ENCODE results near the gene ZNF100. TPM values are rescaled to one million over a fixed set of nuclear protein-coding genes. Genes with fewer than 3 reads are reported as not detected.

The ZNF100 gene
- total and polyA plus RNA-seq, 9 of the 15 experiments (the other 6 are each of a cell fraction or from before 2014, with no cell fraction given): 4.5 to 27.2 (median 19.6) TPM

DNA sequence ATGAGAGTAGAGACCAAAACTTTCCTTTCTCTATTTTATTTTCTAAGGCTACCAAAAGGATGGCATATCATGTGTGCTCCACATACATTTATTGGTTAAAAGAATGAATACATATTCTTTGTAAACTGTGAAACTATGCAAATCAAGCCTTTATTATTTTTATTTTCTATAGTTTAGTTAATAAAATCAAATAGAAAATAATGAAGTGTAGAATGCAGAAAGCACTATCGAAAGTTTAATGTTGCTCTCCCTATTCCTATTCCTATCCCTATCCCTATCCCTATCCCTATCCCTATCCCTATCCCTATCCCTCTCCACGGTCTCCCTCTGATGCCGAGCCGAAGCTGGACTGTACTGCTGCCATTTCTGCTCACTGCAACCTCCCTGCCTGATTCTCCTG is 60.3 kb downstream of the ZNF100 start (continued):
- TF ChIP-seq ZNF324 (CRISPR knock-in tag; IDR thresholded peaks at IDR 0.05) (no peak), RB1 (IDR thresholded peaks at IDR 0.05; ENCODE audit: low read depth) (no peak), HNRNPUL1 (IDR thresholded peaks at IDR 0.05; ENCODE audit: low read length) (no peak)

DNA sequence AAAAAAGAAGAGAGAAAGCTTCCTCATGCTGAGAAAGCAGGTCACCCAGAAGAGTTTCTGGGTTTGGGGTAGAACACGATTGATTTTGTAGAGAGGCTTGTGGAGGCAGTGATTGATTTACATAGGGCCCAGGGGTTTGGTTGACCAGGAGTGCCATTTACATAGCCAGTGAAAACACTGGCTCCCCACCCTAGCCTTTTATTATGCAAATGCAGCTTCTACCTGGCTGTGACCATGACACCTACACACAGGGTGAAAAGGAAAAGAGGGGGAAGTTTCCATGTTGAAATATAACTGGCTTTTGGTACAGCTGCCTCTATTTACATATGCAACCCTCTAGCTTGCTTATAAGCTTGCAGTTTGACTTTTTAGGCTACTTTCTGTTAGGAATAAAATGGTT is 62.0 kb downstream of the ZNF100 start:
- no peak for TF ChIP-seq CAMTA2 (CRISPR knock-in tag; conservative IDR thresholded peaks at IDR 0.05)
- no peak for TF ChIP-seq CHD4 (IDR thresholded peaks at IDR 0.05; ENCODE audit: insufficient read depth, insufficient replicate concordance, low read depth, low read length, poor library complexity, severe bottlenecking)
- TF ChIP-seq SMARCE1 (IDR thresholded peaks at IDR 0.05): no peak
- no peak for TF ChIP-seq MTF1 (CRISPR knock-in tag; IDR thresholded peaks at IDR 0.05; ENCODE audit: borderline replicate concordance)
- TF ChIP-seq, protein P1, sequence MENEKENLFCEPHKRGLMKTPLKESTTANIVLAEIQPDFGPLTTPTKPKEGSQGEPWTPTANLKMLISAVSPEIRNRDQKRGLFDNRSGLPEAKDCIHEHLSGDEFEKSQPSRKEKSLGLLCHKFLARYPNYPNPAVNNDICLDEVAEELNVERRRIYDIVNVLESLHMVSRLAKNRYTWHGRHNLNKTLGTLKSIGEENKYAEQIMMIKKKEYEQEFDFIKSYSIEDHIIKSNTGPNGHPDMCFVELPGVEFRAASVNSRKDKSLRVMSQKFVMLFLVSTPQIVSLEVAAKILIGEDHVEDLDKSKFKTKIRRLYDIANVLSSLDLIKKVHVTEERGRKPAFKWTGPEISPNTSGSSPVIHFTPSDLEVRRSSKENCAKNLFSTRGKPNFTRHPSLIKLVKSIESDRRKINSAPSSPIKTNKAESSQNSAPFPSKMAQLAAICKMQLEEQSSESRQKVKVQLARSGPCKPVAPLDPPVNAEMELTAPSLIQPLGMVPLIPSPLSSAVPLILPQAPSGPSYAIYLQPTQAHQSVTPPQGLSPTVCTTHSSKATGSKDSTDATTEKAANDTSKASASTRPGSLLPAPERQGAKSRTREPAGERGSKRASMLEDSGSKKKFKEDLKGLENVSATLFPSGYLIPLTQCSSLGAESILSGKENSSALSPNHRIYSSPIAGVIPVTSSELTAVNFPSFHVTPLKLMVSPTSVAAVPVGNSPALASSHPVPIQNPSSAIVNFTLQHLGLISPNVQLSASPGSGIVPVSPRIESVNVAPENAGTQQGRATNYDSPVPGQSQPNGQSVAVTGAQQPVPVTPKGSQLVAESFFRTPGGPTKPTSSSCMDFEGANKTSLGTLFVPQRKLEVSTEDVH (IDR thresholded peaks at IDR 0.05; ENCODE audit: low read depth, partially characterized antibody): no peak
- TF ChIP-seq, protein P2, sequence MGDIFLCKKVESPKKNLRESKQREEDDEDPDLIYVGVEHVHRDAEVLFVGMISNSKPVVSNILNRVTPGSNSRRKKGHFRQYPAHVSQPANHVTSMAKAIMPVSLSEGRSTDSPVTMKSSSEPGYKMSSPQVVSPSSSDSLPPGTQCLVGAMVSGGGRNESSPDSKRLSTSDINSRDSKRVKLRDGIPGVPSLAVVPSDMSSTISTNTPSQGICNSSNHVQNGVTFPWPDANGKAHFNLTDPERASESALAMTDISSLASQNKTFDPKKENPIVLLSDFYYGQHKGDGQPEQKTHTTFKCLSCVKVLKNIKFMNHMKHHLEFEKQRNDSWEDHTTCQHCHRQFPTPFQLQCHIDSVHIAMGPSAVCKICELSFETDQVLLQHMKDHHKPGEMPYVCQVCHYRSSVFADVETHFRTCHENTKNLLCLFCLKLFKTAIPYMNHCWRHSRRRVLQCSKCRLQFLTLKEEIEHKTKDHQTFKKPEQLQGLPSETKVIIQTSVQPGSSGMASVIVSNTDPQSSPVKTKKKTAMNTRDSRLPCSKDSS (IDR thresholded peaks at IDR 0.05; ENCODE audit: low read depth, partially characterized antibody): no peak
- no peak for TF ChIP-seq SAFB (IDR thresholded peaks at IDR 0.05; ENCODE audit: borderline replicate concordance, low read depth, low read length)
- DNase-seq (ENCODE audit: extremely low read depth in 1 of 4, low spot score in 3 of 4): no peak
- no TSS peak for BruUV-seq (replicated peaks)
- Histone ChIP-seq H3K27me3 (ENCODE audit: control insufficient read depth in 2 of 2, insufficient read depth in 2 of 2, low read length in 2 of 2) (no peaks in the 10 kb centered on the region), H4K20me1 (replicated peaks; ENCODE audit: control insufficient read depth, insufficient read depth, low read length) (no peaks in the 10 kb centered on the region), H3K9me3 (replicated peaks; ENCODE audit: control insufficient read depth, insufficient read depth, low read depth, low read length) (no peaks in the 10 kb centered on the region), H3K4me1 (replicated peaks in 1 of 2; ENCODE audit: control insufficient read depth in 2 of 2, insufficient read depth in 2 of 2, low read length in 2 of 2) (peaks cover 0 to 4% of the 10 kb centered on the region in 2 experiments; a peak in 2 of 5 replicates), H3K9me1 (ENCODE audit: control insufficient read depth, insufficient read depth, low read length) (no peaks in the 10 kb centered on the region), H3K9ac (ENCODE audit: insufficient read depth in 1 of 2, low read depth in 2 of 2, low read length in 2 of 2) (no peak overlapping the region), H3K4me2 (ENCODE audit: insufficient read depth, low read length) (no peak overlapping the region), H3K27ac (ENCODE audit: extremely low read depth, low read depth, low read length) (no peak overlapping the region), H3K79me2 (ENCODE audit: control insufficient read depth, insufficient read depth, low read length) (no peaks in the 10 kb centered on the region), H3K36me3 (ENCODE audit: control insufficient read depth, insufficient read depth, low read length) (no peaks in the 10 kb centered on the region), H3K4me3 (no peak overlapping the region), H2AFZ (ENCODE audit: low read depth, low read length) (no peak overlapping the region)
- 17% methylated on average over 1 of the region's 1 CpG for WGBS (ENCODE audit: insufficient coverage, low coverage, missing lambda C conversion rate)
- in situ Hi-C loops (cut with MboI) (no loop called here), intact Hi-C loops (cut with micrococcal nuclease) (no loop called here)
- POLR2A ChIA-PET: no interaction called here
- FAIRE-seq: no peak
- ATAC-seq: no peak
- CTCF ChIA-PET (ENCODE audit: low intra/inter-chr PET ratio): no interaction called here

Data from K562 (cell line).